ENCODE measurements around the gene LRRC37A2.
"Not testable (repeated sequence)": the region's sequence is repeated elsewhere in the genome, so short reads cannot be mapped to it uniquely, and the experiment has no call there.

DNA sequence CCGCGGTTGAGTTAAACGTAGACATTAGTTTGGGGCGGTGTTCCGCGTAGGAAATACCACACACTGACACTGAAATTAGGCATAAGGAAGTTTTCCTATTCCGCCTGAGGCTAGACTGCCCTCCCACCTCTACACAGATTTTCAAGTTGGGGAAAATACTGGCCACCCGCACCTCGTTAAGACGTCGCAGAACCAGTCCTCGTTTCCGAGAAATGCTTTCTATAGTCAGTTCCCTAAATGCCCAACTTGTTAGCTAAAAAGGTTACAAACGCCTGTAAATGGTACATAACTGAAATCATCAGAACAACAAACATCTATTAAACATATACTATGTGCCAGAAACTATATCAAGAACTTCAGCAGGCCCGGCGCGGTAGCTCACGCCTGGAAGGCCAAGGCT, 67.8 kb downstream of the LRRC37A2 start:
- TF ChIP-seq, protein P1, sequence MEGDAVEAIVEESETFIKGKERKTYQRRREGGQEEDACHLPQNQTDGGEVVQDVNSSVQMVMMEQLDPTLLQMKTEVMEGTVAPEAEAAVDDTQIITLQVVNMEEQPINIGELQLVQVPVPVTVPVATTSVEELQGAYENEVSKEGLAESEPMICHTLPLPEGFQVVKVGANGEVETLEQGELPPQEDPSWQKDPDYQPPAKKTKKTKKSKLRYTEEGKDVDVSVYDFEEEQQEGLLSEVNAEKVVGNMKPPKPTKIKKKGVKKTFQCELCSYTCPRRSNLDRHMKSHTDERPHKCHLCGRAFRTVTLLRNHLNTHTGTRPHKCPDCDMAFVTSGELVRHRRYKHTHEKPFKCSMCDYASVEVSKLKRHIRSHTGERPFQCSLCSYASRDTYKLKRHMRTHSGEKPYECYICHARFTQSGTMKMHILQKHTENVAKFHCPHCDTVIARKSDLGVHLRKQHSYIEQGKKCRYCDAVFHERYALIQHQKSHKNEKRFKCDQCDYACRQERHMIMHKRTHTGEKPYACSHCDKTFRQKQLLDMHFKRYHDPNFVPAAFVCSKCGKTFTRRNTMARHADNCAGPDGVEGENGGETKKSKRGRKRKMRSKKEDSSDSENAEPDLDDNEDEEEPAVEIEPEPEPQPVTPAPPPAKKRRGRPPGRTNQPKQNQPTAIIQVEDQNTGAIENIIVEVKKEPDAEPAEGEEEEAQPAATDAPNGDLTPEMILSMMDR (CRISPR knock-in tag; IDR thresholded peaks at IDR 0.05) = not testable (repeated sequence)
- TF ChIP-seq, protein P2, sequence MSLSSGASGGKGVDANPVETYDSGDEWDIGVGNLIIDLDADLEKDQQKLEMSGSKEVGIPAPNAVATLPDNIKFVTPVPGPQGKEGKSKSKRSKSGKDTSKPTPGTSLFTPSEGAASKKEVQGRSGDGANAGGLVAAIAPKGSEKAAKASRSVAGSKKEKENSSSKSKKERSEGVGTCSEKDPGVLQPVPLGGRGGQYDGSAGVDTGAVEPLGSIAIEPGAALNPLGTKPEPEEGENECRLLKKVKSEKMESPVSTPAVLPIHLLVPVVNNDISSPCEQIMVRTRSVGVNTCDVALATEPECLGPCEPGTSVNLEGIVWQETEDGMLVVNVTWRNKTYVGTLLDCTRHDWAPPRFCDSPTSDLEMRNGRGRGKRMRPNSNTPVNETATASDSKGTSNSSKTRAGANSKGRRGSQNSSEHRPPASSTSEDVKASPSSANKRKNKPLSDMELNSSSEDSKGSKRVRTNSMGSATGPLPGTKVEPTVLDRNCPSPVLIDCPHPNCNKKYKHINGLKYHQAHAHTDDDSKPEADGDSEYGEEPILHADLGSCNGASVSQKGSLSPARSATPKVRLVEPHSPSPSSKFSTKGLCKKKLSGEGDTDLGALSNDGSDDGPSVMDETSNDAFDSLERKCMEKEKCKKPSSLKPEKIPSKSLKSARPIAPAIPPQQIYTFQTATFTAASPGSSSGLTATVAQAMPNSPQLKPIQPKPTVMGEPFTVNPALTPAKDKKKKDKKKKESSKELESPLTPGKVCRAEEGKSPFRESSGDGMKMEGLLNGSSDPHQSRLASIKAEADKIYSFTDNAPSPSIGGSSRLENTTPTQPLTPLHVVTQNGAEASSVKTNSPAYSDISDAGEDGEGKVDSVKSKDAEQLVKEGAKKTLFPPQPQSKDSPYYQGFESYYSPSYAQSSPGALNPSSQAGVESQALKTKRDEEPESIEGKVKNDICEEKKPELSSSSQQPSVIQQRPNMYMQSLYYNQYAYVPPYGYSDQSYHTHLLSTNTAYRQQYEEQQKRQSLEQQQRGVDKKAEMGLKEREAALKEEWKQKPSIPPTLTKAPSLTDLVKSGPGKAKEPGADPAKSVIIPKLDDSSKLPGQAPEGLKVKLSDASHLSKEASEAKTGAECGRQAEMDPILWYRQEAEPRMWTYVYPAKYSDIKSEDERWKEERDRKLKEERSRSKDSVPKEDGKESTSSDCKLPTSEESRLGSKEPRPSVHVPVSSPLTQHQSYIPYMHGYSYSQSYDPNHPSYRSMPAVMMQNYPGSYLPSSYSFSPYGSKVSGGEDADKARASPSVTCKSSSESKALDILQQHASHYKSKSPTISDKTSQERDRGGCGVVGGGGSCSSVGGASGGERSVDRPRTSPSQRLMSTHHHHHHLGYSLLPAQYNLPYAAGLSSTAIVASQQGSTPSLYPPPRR (CRISPR knock-in tag; IDR thresholded peaks at IDR 0.05; ENCODE audit: borderline replicate concordance) = not testable (repeated sequence)
- not testable (repeated sequence) for TF ChIP-seq POLR2A (IDR thresholded peaks at IDR 0.05; ENCODE audit: insufficient read depth in 1 of 2, low read depth in 2 of 2, low read length in 2 of 2); YY1 (IDR thresholded peaks at IDR 0.05; ENCODE audit: insufficient read depth, insufficient replicate concordance, low read depth, low read length); CBX5 (CRISPR knock-in tag; IDR thresholded peaks at IDR 0.05; ENCODE audit: borderline replicate concordance); IKZF4 (CRISPR knock-in tag; IDR thresholded peaks at IDR 0.05; ENCODE audit: borderline replicate concordance, low read depth, not compliant biosample characterization); PTBP1 (IDR thresholded peaks at IDR 0.05; ENCODE audit: low read depth, low read length, poor library complexity, severe bottlenecking); ATRX (CRISPR knock-in tag; IDR thresholded peaks at IDR 0.05; ENCODE audit: borderline replicate concordance); ZNF264 (CRISPR knock-in tag; IDR thresholded peaks at IDR 0.05); KLF6 (CRISPR knock-in tag; IDR thresholded peaks at IDR 0.05)

Data from HepG2 (cell line).